IMR-90 (cell line): ENCODE results near the gene KLF13. TPM values are rescaled to one million over a fixed set of nuclear protein-coding genes. Genes with fewer than 3 reads are reported as not detected.

Experiments
- ATAC-seq: fragments of 200-7000 bp; cut with Tn5 transposase; 2 replicates; pipeline ENCODE4 v1.9.1; 2020; ENCODE audit warnings: low read depth, mild to moderate bottlenecking, moderate library complexity
- BruUV-seq: library from RNA; stranded (reverse); fragments of 400-500 nt; replicated peaks from 2 replicates; lab custom pipeline; 2021; lab: Mats Ljungman, UMichigan
- CTCF ChIA-PET: fragments of 300-600 bp; formaldehyde crosslinking; extraction: SDS; loops from one replicate; lab custom pipeline; 2021; ENCODE audit warnings: antibody characterized with exemption; lab: Yijun Ruan, JAX
- POLR2A ChIA-PET: fragments of 300-600 bp; sonication (Branson Sonifier 250); formaldehyde crosslinking; loops from one replicate; lab custom pipeline; 2022; ENCODE audit warnings: antibody characterized with exemption; ENCODE audit not compliant: unreplicated experiment; lab: Charles Lee
- DNase-seq: peaks from one replicate; pipeline ENCODE4 v3.0.0; 2013
- H2AFZ ChIP-seq: replicated peaks from 2 replicates; pipeline ENCODE3; 2013; ENCODE audit warnings: low read length, mild to moderate bottlenecking; ENCODE audit not compliant: poor library complexity
- H2AK5ac ChIP-seq: 2 replicates; pipeline ENCODE4 v1.6.1; 2013; ENCODE audit warnings: low read depth, low read length, inconsistent platforms
- H2AK9ac ChIP-seq: replicated peaks from 2 replicates; pipeline ENCODE3; 2013; ENCODE audit warnings: mild to moderate bottlenecking, low read depth, low read length, moderate library complexity; ENCODE audit not compliant: poor library complexity
- H2BK120ac ChIP-seq: 2 replicates; pipeline ENCODE4 v1.6.1; 2013; ENCODE audit warnings: low read depth, low read length, inconsistent platforms
- H2BK15ac ChIP-seq: 3 replicates; pipeline ENCODE4 v1.6.1; 2013; ENCODE audit warnings: low read depth, low read length, inconsistent platforms
- H2BK20ac ChIP-seq: 2 replicates; pipeline ENCODE4 v1.6.1; 2013; ENCODE audit warnings: low read depth, mild to moderate bottlenecking, inconsistent platforms, low read length, moderate library complexity
- H2BK5ac ChIP-seq: 2 replicates; pipeline ENCODE4 v1.6.1; 2013; ENCODE audit warnings: mild to moderate bottlenecking, low read depth, low read length, inconsistent platforms; ENCODE audit not compliant: poor library complexity, severe bottlenecking
- H3K14ac ChIP-seq: replicated peaks from 2 replicates; pipeline ENCODE4 v1.6.1; 2013; ENCODE audit warnings: low read depth, low read length, inconsistent platforms
- H3K18ac ChIP-seq: 2 replicates; pipeline ENCODE4 v1.6.1; 2013; ENCODE audit warnings: low read depth, low read length, control low read depth
- H3K23ac ChIP-seq: 2 replicates; pipeline ENCODE4 v1.6.1; 2013; ENCODE audit warnings: low read depth, low read length, inconsistent platforms
- H3K27ac ChIP-seq: 2 replicates; pipeline ENCODE4 v1.5.1; 2013; ENCODE audit warnings: mild to moderate bottlenecking, control low read depth, low read length; ENCODE audit not compliant: insufficient read depth
- H3K27me3 ChIP-seq: 2 replicates; pipeline ENCODE4 v1.6.1; 2013; ENCODE audit warnings: low read length; ENCODE audit not compliant: control insufficient read depth, insufficient read depth
- H3K36me3 ChIP-seq: 2 replicates; pipeline ENCODE4 v1.6.1; 2013; ENCODE audit warnings: low read length, mixed read lengths; ENCODE audit not compliant: control insufficient read depth, insufficient read depth
- H3K4ac ChIP-seq: 2 replicates; pipeline ENCODE4 v1.6.1; 2013; ENCODE audit warnings: low read depth, low read length, inconsistent platforms
- H3K4me1 ChIP-seq: 2 replicates; pipeline ENCODE4 v1.6.1; 2013; ENCODE audit warnings: low read length, mixed read lengths; ENCODE audit not compliant: control insufficient read depth, insufficient read depth
- H3K4me2 ChIP-seq: 2 replicates; pipeline ENCODE4 v1.6.1; 2013; ENCODE audit warnings: low read depth, mild to moderate bottlenecking, control low read depth, low read length, moderate library complexity
- H3K4me3 ChIP-seq: 2 replicates; pipeline ENCODE4 v1.5.1; 2013; ENCODE audit warnings: low read depth, mild to moderate bottlenecking, control low read depth, low read length, moderate library complexity; ENCODE audit not compliant: insufficient read depth
- H3K56ac ChIP-seq: 2 replicates; pipeline ENCODE4 v1.6.1; 2013; ENCODE audit warnings: low read length, inconsistent platforms; ENCODE audit not compliant: insufficient read depth; ENCODE audit errors: extremely low read depth
- H3K79me1 ChIP-seq, 2 experiments: 2 replicates each; pipeline ENCODE4 v1.6.1; 2013; ENCODE audit warnings: low read length in 2 of 2, inconsistent platforms in 1 of 2, low read depth in 1 of 2
- H3K9ac ChIP-seq: 2 replicates; pipeline ENCODE4 v1.6.1; 2013; ENCODE audit warnings: low read depth, low read length, control low read depth
- H3K9me1 ChIP-seq: 2 replicates; pipeline ENCODE4 v1.6.1; 2013; ENCODE audit warnings: low read length, inconsistent platforms; ENCODE audit not compliant: insufficient read depth
- H3K9me3 ChIP-seq: 2 replicates; pipeline ENCODE4 v1.6.1; 2013; ENCODE audit warnings: low read length; ENCODE audit not compliant: control insufficient read depth, insufficient read depth
- H4K20me1 ChIP-seq: 2 replicates; pipeline ENCODE4 v1.6.1; 2013; ENCODE audit warnings: low read length, inconsistent platforms; ENCODE audit not compliant: insufficient read depth
- H4K5ac ChIP-seq: 2 replicates; pipeline ENCODE4 v1.6.1; 2013; ENCODE audit warnings: mild to moderate bottlenecking, low read depth, low read length, control low read depth
- H4K8ac ChIP-seq, 2 experiments: 2 replicates each; pipeline ENCODE4 v1.6.1; 2013; ENCODE audit warnings: low read depth in 2 of 2, low read length in 2 of 2, control low read depth in 1 of 2, inconsistent platforms in 1 of 2
- H4K91ac ChIP-seq: 2 replicates; pipeline ENCODE4 v1.6.1; 2013; ENCODE audit warnings: low read depth, low read length, inconsistent platforms; ENCODE audit not compliant: insufficient read depth
- BHLHE40 ChIP-seq: fragments of 150-350 bp; IDR thresholded peaks from 2 replicates; pipeline ENCODE4 v1.6.1; 2016; ENCODE audit warnings: mild to moderate bottlenecking, low read depth, low read length
- CEBPB ChIP-seq: IDR thresholded peaks from 2 replicates; pipeline ENCODE4 v1.6.1; 2012; ENCODE audit warnings: low read depth, low read length, improper control_type of control experiment
- MAFK ChIP-seq: IDR thresholded peaks from 2 replicates; pipeline ENCODE4 v1.6.1; 2012; ENCODE audit warnings: low read depth, low read length, improper control_type of control experiment
- NFE2L2 ChIP-seq: fragments of 150-350 bp; IDR thresholded peaks from 2 replicates; pipeline ENCODE4 v1.6.1; 2016; ENCODE audit warnings: low read depth, mild to moderate bottlenecking, low read length
- RAD21 ChIP-seq: IDR thresholded peaks from 2 replicates; pipeline ENCODE4 v1.6.1; 2012; ENCODE audit warnings: low read length, improper control_type of control experiment
- RFX5 ChIP-seq: IDR thresholded peaks from 2 replicates; pipeline ENCODE4 v1.8.0; 2012; ENCODE audit warnings: low read depth, mild to moderate bottlenecking, low read length, moderate library complexity
- SMC3 ChIP-seq: fragments of 150-350 bp; IDR thresholded peaks from 2 replicates; pipeline ENCODE4 v1.6.1; 2016; ENCODE audit warnings: low read depth, mild to moderate bottlenecking, antibody characterized with exemption, low read length, moderate library complexity
- WGBS, 2 experiments: methylation state at CpG; one replicate each; pipeline versions ENCODE4 v1.1.5 to v1.1.7; 2013; ENCODE audit warnings: missing lambda C conversion rate in 2 of 2; ENCODE audit not compliant: insufficient read length in 1 of 2; ENCODE audit errors: extremely low coverage in 2 of 2; 5-methylcytosine and 5-hydroxymethylcytosine counted together
- dilution Hi-C: fragments of 300-500 bp; cut with HindIII; formaldehyde crosslinking; loops from one replicate; pipeline ENCODE4 v1.14.3; 2018; ENCODE audit warnings: low sequenced_read_pairs; ENCODE audit not compliant: unreplicated experiment
- in situ Hi-C: fragments of 300-500 bp; cut with MboI; formaldehyde crosslinking; loops from 3 replicates; pipeline ENCODE4 v1.14.3; 2019; ENCODE audit warnings: low sequenced_read_pairs, inconsistent platforms, mixed read lengths
- intact Hi-C: fragments of 100-400 bp; cut with micrococcal nuclease; formaldehyde crosslinking; loops from 2 replicates; pipeline ENCODE4 v1.10.0; 2022
- polyA plus RNA-seq, 3 experiments: library from polyadenylated mRNA; depleted of rRNA; stranded (reverse); fragments of >200 nt; gene quantifications; 2 replicates each; pipeline ENCODE4 v1.2.3, GENCODE V29; 2012; ENCODE audit warnings: low replicate concordance in 1 of 3
- total RNA-seq: library from RNA; depleted of rRNA; stranded (reverse); fragments of >200 nt; gene quantifications from 2 replicates; pipeline ENCODE4 v1.2.3, GENCODE V29; 2012
- TF ChIP-seq, protein P1 (sequence below): fragments of 150-350 bp; IDR thresholded peaks from 2 replicates; pipeline ENCODE4 v1.6.1; 2016; ENCODE audit warnings: low read depth, mild to moderate bottlenecking, low read length, moderate library complexity, borderline replicate concordance

The KLF13 gene
- total and polyA plus RNA-seq, 2 of the 4 experiments (the other 2 are of a cell fraction) = 9.5 to 10.6 TPM

- Histone ChIP-seq H3K4me1 (peaks cover 13% of the 10 kb centered on the region), H3K27ac (no peak overlapping the region), H3K4me3 (no peak overlapping the region), H3K4me2 (no peak overlapping the region), H4K8ac (no peak overlapping the region), H4K91ac (no peak overlapping the region), H2BK120ac (no peak overlapping the region), H3K18ac (no peak overlapping the region), H3K4ac (no peak overlapping the region), H3K9ac (no peak overlapping the region), H3K79me1 (peaks cover 24 to 91% of the 10 kb centered on the region in 2 experiments), H3K36me3 (peaks cover 8% of the 10 kb centered on the region), H2AK9ac (no peak overlapping the region), H2AFZ (no peak overlapping the region), H4K5ac (no peak overlapping the region), H2BK20ac (no peak overlapping the region), H3K27me3 (no peaks in the 10 kb centered on the region), H3K14ac (no peak overlapping the region), H2BK15ac (no peak overlapping the region), H4K20me1 (peaks cover 31% of the 10 kb centered on the region), H3K23ac (no peak overlapping the region), H3K9me3 (0 out of 2 replicates have a peak, but pooled peaks cover 2% of the 10 kb centered on the region), H3K56ac (no peak overlapping the region), H2BK5ac (no peak overlapping the region), H3K9me1 (peaks cover 19% of the 10 kb centered on the region), H2AK5ac (no peak overlapping the region)
- TF ChIP-seq NFE2L2 (no peak), SMC3 (no peak), MAFK (no peak), BHLHE40 (no peak), RAD21 (no peak), RFX5 (no peak), CEBPB (no peak)
- TF ChIP-seq, protein P1, sequence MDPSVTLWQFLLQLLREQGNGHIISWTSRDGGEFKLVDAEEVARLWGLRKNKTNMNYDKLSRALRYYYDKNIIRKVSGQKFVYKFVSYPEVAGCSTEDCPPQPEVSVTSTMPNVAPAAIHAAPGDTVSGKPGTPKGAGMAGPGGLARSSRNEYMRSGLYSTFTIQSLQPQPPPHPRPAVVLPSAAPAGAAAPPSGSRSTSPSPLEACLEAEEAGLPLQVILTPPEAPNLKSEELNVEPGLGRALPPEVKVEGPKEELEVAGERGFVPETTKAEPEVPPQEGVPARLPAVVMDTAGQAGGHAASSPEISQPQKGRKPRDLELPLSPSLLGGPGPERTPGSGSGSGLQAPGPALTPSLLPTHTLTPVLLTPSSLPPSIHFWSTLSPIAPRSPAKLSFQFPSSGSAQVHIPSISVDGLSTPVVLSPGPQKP = no peak
- BruUV-seq = no TSS peak
- no peak for DNase-seq
- intact Hi-C loops = loop anchor here (5.0 kb wide), 1 partner anchor 103 kb away; no protein-coding TSS in a partner anchor
- ChIA-PET POLR2A (no interaction called here), CTCF (interaction anchor here (1.4 kb wide), 1 partner anchor 23 kb away, joined by 4 read pairs; no protein-coding TSS in a partner anchor)
- no peak for ATAC-seq
- WGBS, 2 experiments = no CpG with 5 or more reads among the region's 1 CpG
- in situ Hi-C loops = loop anchor here (10.0 kb wide), 1 partner anchor 115 kb away; no protein-coding TSS in a partner anchor
- dilution Hi-C loops = no loop called here
Observed at GRCh38 chr15:31369727-31370126, 43.1 kb downstream of the KLF13 start.
